NCI-H2107 treated with DMSO at 0.1 percent for 48 hours (cell line): ENCODE data around the gene TAF4B.
"Not testable (repeated sequence)": the region's sequence is repeated elsewhere in the genome, so short reads cannot be mapped to it uniquely, and the experiment has no call there.

ENCODE experiments used
- DNase-seq: peaks from one replicate; lab custom pipeline; 2025; ENCODE audit not compliant: unreplicated experiment; lab: John Stamatoyannopoulos, UW

The TAF4B gene

DNA sequence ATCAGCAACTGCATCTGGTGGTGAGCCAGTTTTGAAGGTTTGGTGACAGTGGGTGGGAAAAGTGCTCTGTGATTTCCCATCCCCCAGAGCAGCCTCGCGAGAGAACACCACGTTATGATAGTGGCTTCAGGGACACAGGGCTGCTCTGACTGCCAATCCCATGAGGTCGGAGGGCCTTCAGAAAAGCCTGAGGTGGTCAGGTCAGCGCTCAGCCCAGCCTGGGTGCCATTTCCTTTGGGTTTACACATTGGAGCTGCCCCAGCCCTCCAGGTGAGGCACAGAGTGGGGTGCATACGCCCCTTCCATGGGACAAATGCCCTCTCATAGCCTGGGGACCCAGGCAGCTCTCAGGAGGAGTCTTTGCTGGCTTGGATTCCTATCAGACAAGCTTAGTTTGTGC lies 195.3 kb downstream of the TAF4B start:
- no peak for DNase-seq

DNA sequence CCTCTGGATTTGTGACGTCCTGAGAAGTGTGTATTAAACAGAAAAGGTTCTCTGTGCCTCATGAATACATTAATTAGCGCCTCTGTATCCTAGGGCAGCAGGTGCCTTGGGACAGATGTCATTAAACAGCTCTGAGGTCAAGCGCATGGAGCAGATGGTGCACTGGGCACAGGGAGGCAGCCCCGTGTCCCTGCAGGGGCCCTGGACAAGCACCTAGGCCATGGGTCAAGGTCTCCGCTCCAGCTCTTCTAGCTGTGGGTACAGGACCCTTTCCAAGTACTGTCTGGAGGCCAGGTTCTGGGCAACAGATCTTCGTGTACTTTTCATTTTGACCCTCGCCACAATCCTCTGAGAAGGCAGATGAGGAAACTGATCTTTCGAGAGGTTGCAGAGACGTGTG lies 195.7 kb downstream of the TAF4B start:
- no peak for DNase-seq

DNA sequence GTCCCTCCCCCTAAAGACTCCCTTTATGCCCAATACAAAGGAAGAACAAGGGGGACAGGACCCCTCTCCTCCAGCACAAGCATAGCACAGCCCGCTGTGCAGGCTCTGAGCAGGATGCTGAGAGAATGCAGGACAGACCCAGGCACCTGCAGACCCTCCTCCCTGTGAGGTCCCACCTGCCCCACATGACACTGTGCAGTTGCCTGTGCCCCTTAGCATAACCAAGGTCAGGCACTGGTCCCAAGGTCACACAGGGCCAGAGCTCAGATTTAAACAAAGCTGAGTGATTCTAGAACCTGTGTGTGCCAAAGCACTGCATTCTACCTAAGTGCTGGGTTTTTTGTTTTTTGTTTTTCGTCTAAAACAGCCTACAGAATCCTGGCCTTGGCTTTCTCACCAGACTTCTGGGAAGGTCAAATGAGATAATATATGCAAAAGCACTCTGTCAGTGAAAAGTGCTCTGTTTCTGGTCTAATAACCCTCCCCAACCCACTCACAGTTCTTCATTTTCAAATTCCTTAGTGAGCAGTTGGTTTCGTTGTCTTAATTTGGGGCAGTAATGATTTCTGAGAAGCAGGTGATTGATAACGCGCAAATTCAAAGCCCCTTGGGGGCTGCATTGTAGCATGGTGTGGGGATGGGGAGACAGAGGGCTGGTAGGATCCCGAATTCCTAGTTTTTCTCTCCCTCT lies 196.4 kb downstream of the TAF4B start:
- no peak for DNase-seq

DNA sequence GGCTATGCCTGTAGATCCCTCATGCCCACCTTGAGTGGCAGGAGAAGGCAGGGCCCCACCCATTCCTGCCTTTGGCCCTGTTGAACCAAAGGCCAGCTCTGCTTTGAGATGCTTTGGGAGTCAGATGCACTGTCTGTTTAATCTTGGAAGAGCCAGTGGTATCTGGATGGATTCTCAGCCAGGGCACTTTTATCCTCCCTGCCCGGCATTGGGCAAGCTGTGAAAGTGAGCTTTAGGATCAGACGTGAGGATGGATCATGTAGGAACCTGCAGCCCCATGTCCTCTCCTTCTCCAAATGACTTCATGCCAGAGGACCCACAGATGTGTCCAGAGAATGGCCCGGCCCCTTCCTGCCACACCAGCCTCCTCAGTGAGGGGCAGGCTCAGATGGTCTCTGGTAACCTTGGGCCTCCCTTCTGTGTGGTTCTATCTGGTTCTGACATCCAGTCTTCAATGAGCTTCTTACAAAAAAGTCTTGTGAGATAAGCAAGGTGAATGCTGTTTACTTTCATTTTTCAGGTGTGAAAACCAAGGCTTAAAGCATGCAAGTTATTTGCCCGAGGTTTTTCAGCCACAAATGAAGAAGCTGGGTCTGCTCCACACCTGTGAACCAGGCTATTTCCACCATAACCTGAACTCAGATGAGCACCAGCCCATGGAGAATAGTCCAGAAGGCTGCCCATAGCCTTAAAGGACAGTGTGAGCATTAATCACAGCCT lies 198.3 kb downstream of the TAF4B start:
- no peak for DNase-seq

DNA sequence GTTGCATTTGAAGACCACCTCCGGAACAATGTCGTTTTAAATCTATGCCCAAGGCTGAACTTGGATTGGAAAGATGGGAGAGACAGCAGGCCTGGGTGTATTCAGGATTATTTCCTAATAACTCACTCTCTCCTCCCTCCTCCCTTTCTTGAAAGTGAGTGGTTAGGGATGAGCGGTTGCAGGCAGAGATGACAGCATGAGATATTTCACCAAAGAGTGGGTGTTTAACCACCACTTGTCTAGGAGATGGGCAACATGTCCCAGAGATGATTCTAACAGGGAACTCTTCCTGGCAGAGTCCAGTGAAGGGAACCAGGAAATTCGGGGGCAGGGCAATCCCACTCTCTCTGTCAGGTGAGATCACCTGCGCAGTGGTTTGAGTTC lies 198.9 kb downstream of the TAF4B start:
- no peak for DNase-seq

DNA sequence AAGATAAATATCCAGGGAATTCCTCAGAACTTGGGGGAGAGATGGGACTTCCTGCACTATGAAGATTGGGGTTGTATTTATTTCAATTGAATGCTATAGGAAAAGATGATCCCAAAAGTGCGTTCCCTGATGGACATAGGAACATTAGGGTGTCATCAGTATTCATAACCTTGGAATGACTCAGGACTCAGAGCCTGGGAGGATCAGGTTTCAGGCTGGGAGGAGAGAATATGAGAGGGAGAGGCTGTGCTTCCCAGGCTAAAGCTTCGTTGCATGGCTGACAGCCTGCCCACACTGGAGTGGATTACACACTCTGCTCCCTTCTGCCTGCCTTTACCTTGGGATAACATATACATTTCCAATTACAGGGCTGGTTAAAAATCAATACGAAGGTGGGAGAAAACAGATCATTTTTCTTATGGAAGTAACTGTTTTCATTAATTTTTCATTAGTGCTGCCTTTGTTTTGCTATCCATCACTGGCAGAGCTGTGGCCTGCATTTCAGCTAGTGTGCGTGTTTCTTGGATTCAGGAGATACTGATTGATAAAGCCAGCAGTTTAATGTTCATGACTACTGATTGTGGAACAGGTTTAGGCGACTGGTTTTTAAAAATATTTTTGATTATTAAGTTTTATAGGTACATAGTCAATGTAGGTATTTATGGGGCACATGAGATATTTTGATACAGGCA lies 203.4 kb downstream of the TAF4B start:
- peak; percentile 33 for DNase-seq

DNA sequence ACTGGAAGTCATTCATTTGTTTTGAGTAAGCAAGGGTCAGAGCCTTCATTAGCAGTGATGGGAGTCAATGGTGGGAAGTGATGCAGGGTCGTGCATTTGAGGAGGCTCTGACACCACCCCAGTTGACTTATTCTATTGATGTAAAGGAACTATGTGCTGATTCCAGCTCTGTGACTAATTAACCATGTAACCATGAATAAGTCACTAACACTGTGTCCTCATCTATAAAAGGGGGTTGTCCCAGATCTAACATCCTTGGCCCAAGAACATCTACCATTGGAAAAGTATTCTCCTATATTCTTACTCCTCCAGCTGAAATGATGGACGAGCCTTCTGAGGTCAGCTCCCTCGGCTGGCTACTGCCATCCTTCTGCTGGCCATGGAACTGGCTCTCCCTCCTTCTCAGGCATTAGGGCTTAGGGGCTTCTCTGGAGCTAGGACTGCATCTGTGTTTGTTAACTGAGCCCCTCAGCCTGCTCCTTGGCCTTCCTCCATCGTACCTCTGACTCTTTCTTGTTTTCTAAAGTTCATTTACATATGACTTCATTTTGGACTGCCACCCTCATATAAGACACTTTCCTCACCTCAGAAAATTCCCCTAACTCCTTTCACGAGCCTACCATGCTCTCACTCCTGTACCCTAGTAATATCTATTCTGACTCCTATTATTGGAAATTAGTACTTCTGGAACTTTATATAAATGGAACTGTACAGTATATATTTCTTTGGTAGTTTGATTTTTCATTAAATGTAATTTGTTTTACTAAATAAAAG lies 206.6 kb downstream of the TAF4B start:
- DNase-seq = no peak

DNA sequence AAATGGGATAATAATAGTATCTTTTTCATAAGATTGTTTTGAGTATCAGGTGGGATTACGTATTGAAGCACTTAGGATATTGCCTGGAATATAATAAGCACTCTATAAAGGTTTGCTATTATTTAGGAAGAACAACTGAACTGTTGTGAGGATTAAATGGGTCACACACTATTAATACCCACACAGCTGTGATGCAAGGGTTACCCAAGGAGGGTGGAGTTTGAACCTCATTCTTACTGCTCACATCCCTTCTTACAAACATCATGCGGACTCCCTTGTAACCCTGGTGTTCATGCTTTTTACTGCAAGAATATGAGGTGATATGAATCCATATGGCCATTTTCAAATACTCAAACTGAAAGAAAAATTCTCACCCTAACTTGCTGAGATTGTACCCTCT lies 208.6 kb downstream of the TAF4B start:
- no peak for DNase-seq

DNA sequence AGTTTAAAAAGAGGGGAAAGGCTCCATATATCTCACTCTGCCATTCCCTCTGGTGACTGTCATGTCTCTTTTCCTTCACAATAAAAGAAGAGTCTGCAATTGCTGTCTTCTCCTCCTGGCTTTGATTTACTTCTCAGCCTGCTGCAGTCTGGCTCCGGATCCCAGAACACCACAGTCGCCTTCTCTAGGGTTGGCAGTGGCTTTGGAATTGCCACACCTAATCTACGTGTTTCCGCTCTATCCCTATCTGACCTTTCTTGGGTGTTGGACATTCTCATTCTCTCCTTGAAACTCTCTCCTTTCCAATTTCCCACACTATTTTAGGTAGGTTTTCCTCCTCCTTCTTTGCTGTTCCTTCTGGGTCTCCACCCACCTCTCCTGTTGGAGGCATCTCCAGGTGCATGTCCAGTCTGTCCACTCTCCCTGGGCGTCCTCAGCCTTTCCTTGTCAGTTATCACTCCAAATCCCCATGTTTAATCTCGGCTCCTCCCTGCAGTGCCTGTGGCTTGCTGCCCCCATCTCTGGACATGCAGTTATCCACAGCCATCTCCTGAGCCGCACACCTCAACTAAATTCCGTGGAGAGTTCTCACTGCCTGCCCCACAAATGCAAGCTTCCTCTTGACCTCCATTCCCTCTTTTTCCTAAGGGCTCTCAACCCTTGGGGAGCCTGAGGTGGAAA lies 209.3 kb downstream of the TAF4B start:
- DNase-seq = no peak

DNA sequence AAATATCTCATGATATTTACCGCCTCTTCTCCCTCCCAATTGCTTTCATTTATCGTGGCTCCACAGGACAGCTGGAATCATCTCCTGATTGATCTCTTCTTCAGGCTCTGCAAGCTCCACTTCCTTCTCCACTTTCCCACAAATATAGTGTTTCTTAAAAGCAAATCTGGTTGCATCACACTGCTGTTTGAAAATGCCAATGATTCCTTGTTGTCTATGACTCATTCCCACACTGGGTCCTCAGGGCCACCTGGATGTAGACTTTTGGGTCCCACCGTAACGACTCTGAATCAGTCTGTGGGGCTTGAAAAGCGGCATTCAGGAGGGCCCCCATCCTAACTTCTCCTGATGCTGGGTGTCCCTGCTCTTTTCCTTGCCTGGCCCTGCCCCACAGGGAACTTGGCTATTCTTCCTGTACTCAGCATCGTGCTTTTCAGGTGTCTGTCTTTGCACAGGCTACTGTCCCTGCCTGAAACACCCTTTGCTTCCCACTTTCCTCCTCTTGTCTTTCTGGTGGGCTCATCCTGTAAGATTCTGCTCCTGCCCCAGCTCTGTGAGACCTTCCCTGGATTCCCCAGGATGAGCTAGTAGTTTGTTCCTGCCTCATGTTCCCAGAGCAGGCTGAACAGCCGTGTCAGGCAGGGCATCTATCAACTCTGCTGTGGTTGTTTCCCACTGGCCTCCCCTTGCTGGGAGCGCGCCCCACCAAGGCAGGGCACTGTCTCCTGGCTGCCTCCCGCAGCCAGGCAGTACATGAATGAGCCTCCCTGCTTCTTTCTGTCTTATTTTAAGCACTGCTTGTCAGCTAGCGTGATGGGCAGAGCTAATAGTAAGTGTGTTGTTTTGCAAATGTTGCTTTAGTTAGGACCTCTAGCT lies 210.2 kb downstream of the TAF4B start:
- DNase-seq = no peak

DNA sequence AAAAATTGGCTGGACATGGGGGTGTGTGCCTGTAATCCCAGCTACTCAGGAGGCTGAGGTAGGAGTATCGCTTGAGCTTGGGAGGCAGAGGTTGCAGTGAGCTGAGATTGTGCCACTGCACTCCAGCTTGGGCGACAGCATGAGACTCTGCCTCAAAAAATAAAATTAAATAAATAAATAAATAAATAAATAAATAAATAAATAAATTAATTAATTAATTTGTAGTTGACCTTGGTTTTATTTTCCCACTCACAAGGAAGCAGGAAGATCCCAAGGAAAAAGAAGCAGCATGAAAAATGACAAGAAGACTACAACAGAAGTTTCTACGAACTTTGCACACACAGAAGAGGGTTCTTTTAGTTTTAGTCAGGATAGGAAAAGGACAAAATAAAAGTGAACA lies 211.4 kb downstream of the TAF4B start:
- DNase-seq = not testable (repeated sequence)

DNA sequence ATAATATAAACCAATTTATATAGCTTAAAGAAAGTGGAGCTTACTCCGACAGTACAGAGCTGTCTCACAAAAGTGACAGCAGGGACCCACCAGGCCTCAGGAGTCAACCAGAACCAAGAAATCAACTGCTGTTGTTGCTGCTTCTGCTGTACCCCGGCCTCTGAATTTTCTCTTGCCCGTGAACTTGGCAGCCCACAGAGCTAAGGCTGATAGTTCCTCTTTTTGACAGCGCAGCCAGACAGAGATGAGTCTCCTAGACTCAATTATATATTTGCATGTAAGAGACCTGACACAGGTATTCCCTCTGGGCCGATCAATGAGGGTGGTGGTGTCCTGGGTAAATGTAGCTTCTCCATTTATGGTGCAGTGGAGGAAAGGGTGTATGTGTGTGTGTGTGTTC lies 212.7 kb downstream of the TAF4B start:
- DNase-seq = no peak

DNA sequence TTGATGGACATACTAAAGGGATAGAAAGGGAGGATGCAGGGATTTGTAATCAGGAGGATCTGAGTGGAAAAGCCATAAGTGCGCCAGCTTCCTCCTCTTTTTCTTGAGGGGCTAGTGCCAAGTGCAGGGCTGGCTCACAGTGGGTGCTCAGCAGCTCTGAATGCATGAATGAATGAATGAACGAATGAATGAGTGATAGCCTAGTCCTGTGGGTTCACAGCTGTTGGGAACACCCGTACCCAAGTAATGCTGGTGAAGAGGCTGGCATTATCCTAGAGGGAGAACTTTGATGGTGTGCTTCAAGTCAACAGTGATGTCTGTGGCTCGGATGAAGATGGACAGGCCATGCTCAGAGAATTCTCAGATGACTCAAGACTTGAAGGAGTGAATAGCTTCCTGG lies 213.3 kb downstream of the TAF4B start:
- DNase-seq = no peak

DNA sequence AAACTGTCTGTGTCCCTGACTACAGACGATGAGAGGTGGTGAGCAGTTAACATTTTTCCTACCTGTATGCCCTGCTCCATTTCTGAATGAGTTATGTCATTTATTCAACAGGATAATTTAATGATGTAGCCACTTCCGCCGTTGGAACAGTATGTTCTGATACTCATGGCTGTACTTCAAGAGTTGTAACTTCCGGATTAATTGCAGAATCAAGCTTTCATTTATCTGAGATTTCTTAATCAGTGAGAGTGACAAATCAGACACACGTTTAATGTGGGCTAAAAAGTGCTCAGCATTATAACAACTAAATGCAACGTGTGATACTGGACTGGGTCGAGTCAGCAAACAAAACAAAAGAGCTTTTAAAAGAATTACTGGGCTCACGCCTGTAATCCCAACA lies 214.4 kb downstream of the TAF4B start:
- no peak for DNase-seq
